Fibroblast of lung (primary cell): ENCODE measurements around the gene GDI1. TPM values are rescaled to one million over a fixed set of nuclear protein-coding genes. Genes with fewer than 3 reads are reported as not detected.

Experiments used
- DNase-seq, 2 donors: peaks; one replicate each; pipeline versions ENCODE4 v3.0.0 to v3.0.0-alpha.2; 2010; ENCODE audit warnings: low read depth in 2 of 2
- H2AFZ ChIP-seq: 2 replicates; pipeline ENCODE4 v1.5.1; 2012; ENCODE audit warnings: low read length, control low read depth, inconsistent platforms
- H3K27ac ChIP-seq: 2 replicates; pipeline ENCODE4 v1.5.1; 2011; ENCODE audit warnings: low read length, control low read depth; ENCODE audit not compliant: insufficient read depth
- H3K27me3 ChIP-seq: 2 replicates; pipeline ENCODE4 v1.5.1; 2011; ENCODE audit warnings: mild to moderate bottlenecking, low read length; ENCODE audit not compliant: control insufficient read depth, insufficient read depth
- H3K36me3 ChIP-seq: 2 replicates; pipeline ENCODE4 v1.5.1; 2011; ENCODE audit warnings: low read length; ENCODE audit not compliant: control insufficient read depth, insufficient read depth
- H3K4me1 ChIP-seq: 2 replicates; pipeline ENCODE4 v1.5.1; 2011; ENCODE audit warnings: low read length; ENCODE audit not compliant: control insufficient read depth, insufficient read depth; ENCODE audit errors: extremely low read depth
- H3K4me2 ChIP-seq: 2 replicates; pipeline ENCODE4 v1.5.1; 2011; ENCODE audit warnings: low read length, control low read depth; ENCODE audit not compliant: insufficient read depth; ENCODE audit errors: extremely low read depth
- H3K4me3 ChIP-seq, 4 experiments: fragments of 200-600 bp in 1 of 4; sonication (generic) in 1 of 4; replicated peaks in 1 of 4; 2 replicates each; pipeline ENCODE4 v1.5.1; 2011 to 2016; ENCODE audit warnings: low read length in 4 of 4, low read depth in 3 of 4, mild to moderate bottlenecking in 3 of 4, control low read depth in 2 of 4, inconsistent platforms in 1 of 4, mixed read lengths in 1 of 4; ENCODE audit not compliant: insufficient read depth in 1 of 4; ENCODE audit errors: control extremely low read depth in 1 of 4
- H3K79me2 ChIP-seq: 2 replicates; pipeline ENCODE4 v1.5.1; 2012; ENCODE audit warnings: mild to moderate bottlenecking, low read length, inconsistent platforms; ENCODE audit not compliant: control insufficient read depth, insufficient read depth
- H3K9ac ChIP-seq: 2 replicates; pipeline ENCODE4 v1.5.1; 2011; ENCODE audit warnings: mild to moderate bottlenecking, low read length, control low read depth; ENCODE audit not compliant: insufficient read depth
- H3K9me3 ChIP-seq: 2 replicates; pipeline ENCODE4 v1.5.1; 2012; ENCODE audit warnings: low read depth, low read length; ENCODE audit not compliant: control insufficient read depth, insufficient read depth
- H4K20me1 ChIP-seq: 2 replicates; pipeline ENCODE4 v1.5.1; 2011; ENCODE audit warnings: low read length; ENCODE audit not compliant: control insufficient read depth, insufficient read depth; ENCODE audit errors: extremely low read depth
- CTCF ChIP-seq, 2 donors: IDR thresholded peaks in 1 of 2; conservative IDR thresholded peaks in 1 of 2; 1 replicate in 1 of 2; 2 replicates in 1 of 2; pipeline ENCODE4 v1.5.1; 2011 to 2012; ENCODE audit warnings: low read length in 2 of 2, control low read depth in 1 of 2, inconsistent platforms in 1 of 2, low read depth in 1 of 2, mild to moderate bottlenecking in 1 of 2
- EZH2 ChIP-seq: IDR thresholded peaks from 2 replicates; pipeline ENCODE4 v1.5.1; 2012; ENCODE audit warnings: low read length, control low read depth, mild to moderate bottlenecking; ENCODE audit errors: missing control alignments
- polyA plus RNA-seq, 2 donors: library from polyadenylated mRNA; depleted of rRNA in 1 of 2; stranded (reverse) in 1 of 2; unstranded in 1 of 2; fragments of >200 nt; gene quantifications; 2 replicates each; pipeline ENCODE4 v1.2.1, GENCODE V29; 2011 to 2012; ENCODE audit warnings: missing spikeins in 1 of 2
- total RNA-seq: library from RNA; depleted of rRNA; stranded (reverse); fragments of >200 nt; gene quantifications from 2 replicates; pipeline ENCODE4 v1.2.1, GENCODE V29; 2014

GDI1 gene
- total and polyA plus RNA-seq, 2 donors (not counting 1 experiment from before 2014, with no cell fraction given): 86.5 to 134 TPM

GRCh38 chrX:154483325-154483724 lies 46.4 kb downstream of the GDI1 start:
- H4K20me1 ChIP-seq: no peaks in the 10 kb centered on the region
- H3K27ac ChIP-seq: no peak overlapping the region
- peaks cover 1% of the 10 kb centered on the region for H3K36me3 ChIP-seq
- H3K9me3 ChIP-seq: no peaks in the 10 kb centered on the region
- H3K4me1 ChIP-seq: no peaks in the 10 kb centered on the region
- no peak overlapping the region for H2AFZ ChIP-seq
- H3K4me2 ChIP-seq: no peak overlapping the region
- H3K79me2 ChIP-seq: no peaks in the 10 kb centered on the region
- no peak for DNase-seq
- H3K9ac ChIP-seq: no peak overlapping the region
- no peaks in the 10 kb centered on the region for H3K27me3 ChIP-seq
- H3K4me3 ChIP-seq: no peak overlapping the region
- TF ChIP-seq EZH2 (no peak), CTCF (conservative IDR thresholded peaks at IDR 0.05 in 1 of 2, IDR thresholded peaks at IDR 0.05 in 1 of 2; ENCODE audit: low read depth in 1 of 2, low read length in 2 of 2) (no peak)

DNA sequence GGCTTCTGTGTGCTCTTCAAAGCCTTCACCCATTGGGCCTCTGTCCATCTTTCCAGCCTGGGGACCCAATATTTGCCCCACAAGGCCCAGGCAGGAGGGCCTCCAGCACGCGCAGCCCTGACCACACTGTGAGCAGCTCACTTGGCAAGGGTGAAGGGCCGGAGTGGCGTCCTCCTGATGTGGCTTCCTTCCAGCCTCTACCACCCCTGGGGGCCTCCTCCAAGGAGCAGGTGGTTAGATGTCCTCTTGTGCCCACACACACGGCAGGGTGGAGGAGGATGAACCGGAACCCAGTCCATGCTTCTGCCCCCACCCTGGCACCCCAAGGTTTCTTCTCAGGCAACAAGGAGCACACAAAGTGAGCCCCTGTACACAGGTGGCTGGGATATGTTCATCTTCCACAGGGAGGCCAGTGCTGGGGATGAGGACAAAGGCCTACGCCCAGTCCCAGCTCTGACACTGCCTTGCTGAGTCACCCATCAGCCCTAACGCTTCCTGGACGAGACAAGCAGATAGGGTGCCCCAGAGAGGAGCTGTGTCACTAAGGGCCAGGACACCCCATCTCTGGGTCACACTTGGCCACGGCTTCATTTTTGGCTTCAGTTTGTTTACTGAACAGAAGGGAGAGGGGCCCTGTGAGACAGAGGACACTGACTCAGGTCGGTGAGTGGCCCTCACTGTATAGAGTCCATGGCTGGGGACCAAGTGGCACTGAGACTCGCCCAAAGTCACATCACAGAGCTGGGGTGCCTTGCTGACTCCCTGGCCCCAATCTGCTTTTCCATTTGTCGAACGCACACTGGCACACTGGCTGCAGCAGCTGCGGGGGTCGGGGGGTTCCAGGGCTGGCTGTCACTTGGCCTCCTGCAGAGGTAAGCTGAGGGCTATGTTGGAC lies 47.5 kb downstream of the GDI1 start:
- Histone ChIP-seq H3K27me3 (no peaks in the 10 kb centered on the region), H3K36me3 (peaks cover 5% of the 10 kb centered on the region), H3K9ac (no peak overlapping the region), H3K4me1 (peaks cover 1% of the 10 kb centered on the region), H3K4me3 (no peak overlapping the region), H3K79me2 (peaks cover 4% of the 10 kb centered on the region), H3K4me2 (no peak overlapping the region), H3K9me3 (no peaks in the 10 kb centered on the region), H4K20me1 (no peaks in the 10 kb centered on the region), H3K27ac (no peak overlapping the region), H2AFZ (no peak overlapping the region)
- no peak for DNase-seq
- TF ChIP-seq EZH2 (no peak), CTCF (conservative IDR thresholded peaks at IDR 0.05 in 1 of 2, IDR thresholded peaks at IDR 0.05 in 1 of 2; ENCODE audit: low read depth in 1 of 2, low read length in 2 of 2) (no peak)

DNA sequence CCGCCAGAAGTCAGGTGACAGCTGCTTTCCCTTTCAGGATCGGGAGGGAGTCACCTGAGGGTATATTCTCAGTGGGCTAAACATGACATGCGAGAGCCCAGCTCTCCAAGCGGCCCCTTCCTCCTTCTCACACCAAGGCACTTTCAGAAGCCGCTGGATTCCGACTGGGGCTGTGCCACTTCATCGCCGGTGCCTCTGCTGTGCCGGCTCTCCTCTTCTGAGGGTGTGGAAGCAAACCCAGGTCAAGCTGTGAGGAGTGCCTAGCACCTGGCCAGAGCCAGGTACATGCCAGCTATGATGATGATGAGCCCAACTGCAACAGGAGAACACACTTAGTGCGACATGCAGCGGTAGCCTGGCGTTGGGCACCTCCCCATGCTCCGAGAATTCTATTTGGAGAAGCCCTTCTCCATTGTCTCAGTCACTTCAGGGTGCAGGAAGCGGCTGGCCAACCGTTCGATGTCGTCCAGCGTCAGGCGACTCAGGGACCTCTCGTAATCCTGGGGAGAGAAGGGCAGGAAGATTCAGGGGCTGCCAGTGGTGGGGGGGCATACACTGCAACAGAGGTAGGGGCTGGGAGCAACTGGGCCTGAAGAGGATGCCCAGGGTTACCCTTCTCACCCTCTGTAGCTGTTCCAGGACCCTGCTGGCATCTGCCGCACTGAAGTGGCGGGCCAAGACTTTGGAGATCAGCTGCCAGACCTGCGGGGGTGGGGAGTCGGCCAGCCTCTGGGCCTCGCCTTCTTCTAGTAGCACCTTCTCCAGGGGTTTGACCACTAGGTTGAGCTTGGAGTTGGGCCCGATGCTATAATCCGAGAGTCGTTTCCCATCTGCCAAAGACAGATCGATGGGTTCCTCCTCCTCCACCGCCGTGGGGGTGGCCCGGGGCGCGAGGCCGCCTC lies 48.4 kb downstream of the GDI1 start:
- Histone ChIP-seq H3K27ac (no peak overlapping the region), H3K9ac (peak overlapping the region; percentile 58), H3K9me3 (no peaks in the 10 kb centered on the region)

More for the DNA sequence above, 48.4 kb downstream of the GDI1 start:
- H3K4me3 ChIP-seq: peak overlapping the region; percentile 33 to 62 (median 47)
- H3K4me2 ChIP-seq: peak overlapping the region; percentile 48
- TF ChIP-seq EZH2: no peak
- TF ChIP-seq CTCF (conservative IDR thresholded peaks at IDR 0.05 in 1 of 2, IDR thresholded peaks at IDR 0.05 in 1 of 2; ENCODE audit: low read depth in 1 of 2, low read length in 2 of 2): no peak
- H3K4me1 ChIP-seq: peaks cover 2% of the 10 kb centered on the region
- H4K20me1 ChIP-seq: no peaks in the 10 kb centered on the region
- peaks cover 4% of the 10 kb centered on the region for H3K79me2 ChIP-seq
- H3K27me3 ChIP-seq: no peaks in the 10 kb centered on the region
- DNase-seq: no peak
- H3K36me3 ChIP-seq: peaks cover 5% of the 10 kb centered on the region
- no peak overlapping the region for H2AFZ ChIP-seq
